Naive thymus-derived CD4-positive, alpha-beta T cell (primary cell): ENCODE results near the gene BAZ1B. TPM values are rescaled to one million over a fixed set of nuclear protein-coding genes. Genes with fewer than 3 reads are reported as not detected.
"Not testable (repeated sequence)": the region's sequence is repeated elsewhere in the genome, so short reads cannot be mapped to it uniquely, and the experiment has no call there.

Source experiments
- ATAC-seq: fragments of 150-1000 bp; cut with Tn5 transposase; 2 replicates; pipeline ENCODE4 v1.10.0; 2021; ENCODE audit warnings: mild to moderate bottlenecking, moderate library complexity
- CTCF ChIA-PET: fragments of 350-600 bp; sonication (Branson Sonifier 250); formaldehyde crosslinking; loops from one replicate; lab custom pipeline; 2021; ENCODE audit warnings: antibody characterized with exemption; lab: Charles Lee
- POLR2A ChIA-PET: fragments of 350-600 bp; sonication (Branson Sonifier 250); formaldehyde crosslinking; loops from one replicate; lab custom pipeline; 2021; ENCODE audit warnings: antibody characterized with exemption, inconsistent platforms; lab: Charles Lee
- DNase-seq, 9 donors: peaks; one replicate each; pipeline versions ENCODE4 v3.0.0 to v3.0.0-alpha.2; 2020 to 2022; ENCODE audit warnings: mixed read lengths in 1 of 9
- H3K27ac ChIP-seq: one replicate; pipeline ENCODE4 v1.7.0; 2013; ENCODE audit warnings: mild to moderate bottlenecking, low read depth, low read length, moderate library complexity
- H3K27me3 ChIP-seq, 2 donors: one replicate each; pipeline ENCODE4 v1.7.0; 2013; ENCODE audit warnings: low read length in 2 of 2, mild to moderate bottlenecking in 2 of 2, moderate library complexity in 2 of 2; ENCODE audit not compliant: control insufficient read depth in 2 of 2, insufficient read depth in 2 of 2
- H3K36me3 ChIP-seq, 3 experiments: 1 replicate in 2 of 3; 2 replicates in 1 of 3; pipeline ENCODE4 v1.7.0; 2013; ENCODE audit warnings: low read length in 3 of 3, mild to moderate bottlenecking in 3 of 3, moderate library complexity in 1 of 3; ENCODE audit not compliant: insufficient read depth in 3 of 3, control insufficient read depth in 2 of 3
- H3K4me1 ChIP-seq, 2 donors: one replicate each; pipeline ENCODE4 v1.7.0; 2013; ENCODE audit warnings: low read length in 2 of 2, mild to moderate bottlenecking in 2 of 2, moderate library complexity in 1 of 2; ENCODE audit not compliant: control insufficient read depth in 2 of 2, insufficient read depth in 2 of 2
- H3K4me3 ChIP-seq: 2 replicates; pipeline ENCODE4 v1.7.0; 2013; ENCODE audit warnings: mild to moderate bottlenecking, low read length
- H3K9me3 ChIP-seq, 3 experiments: 1 replicate in 2 of 3; 2 replicates in 1 of 3; pipeline ENCODE4 v1.7.0; 2013; ENCODE audit warnings: low read length in 3 of 3; ENCODE audit not compliant: control insufficient read depth in 2 of 3
- H3K27ac Mint-ChIP-seq, 9 donors: one replicate each; pipeline ENCODE4 v1.8.0; 2020 to 2022; ENCODE audit warnings: mixed read lengths in 9 of 9, mild to moderate bottlenecking in 8 of 9, moderate library complexity in 5 of 9, inconsistent platforms in 2 of 9
- H3K27me3 Mint-ChIP-seq, 5 donors: one replicate each; pipeline ENCODE4 v1.8.0; 2021 to 2022; ENCODE audit warnings: mixed read lengths in 5 of 5, mild to moderate bottlenecking in 1 of 5
- H3K36me3 Mint-ChIP-seq, 5 donors: one replicate each; pipeline ENCODE4 v1.8.0; 2020 to 2022; ENCODE audit warnings: mixed read lengths in 5 of 5, mild to moderate bottlenecking in 3 of 5, inconsistent platforms in 1 of 5
- H3K4me1 Mint-ChIP-seq, 7 donors: one replicate each; pipeline ENCODE4 v1.8.0; 2020 to 2022; ENCODE audit warnings: mixed read lengths in 7 of 7, mild to moderate bottlenecking in 3 of 7, inconsistent platforms in 1 of 7
- H3K4me3 Mint-ChIP-seq, 10 donors: one replicate each; pipeline ENCODE4 v1.8.0; 2020 to 2022; ENCODE audit warnings: mild to moderate bottlenecking in 10 of 10, mixed read lengths in 10 of 10, moderate library complexity in 6 of 10, inconsistent platforms in 2 of 10
- H3K9me3 Mint-ChIP-seq, 11 donors: one replicate each; pipeline ENCODE4 v1.8.0; 2020 to 2022; ENCODE audit warnings: mixed read lengths in 11 of 11, mild to moderate bottlenecking in 4 of 11, inconsistent platforms in 1 of 11, moderate library complexity in 1 of 11
- intact Hi-C, 2 donors: fragments of 100-400 bp; cut with micrococcal nuclease; formaldehyde crosslinking; loops; one replicate each; pipeline ENCODE4 v1.15.1; 2023
- polyA plus RNA-seq, 2 donors: library from polyadenylated mRNA; unstranded; fragments of 300-500 nt; fragmentation: Illumina TruSeq; gene quantifications; one replicate each; pipeline ENCODE4 v1.2.3, GENCODE V29; 2021
- total RNA-seq, 6 experiments: library from RNA in 5 of 6; stranded (reverse) in 5 of 6; gene quantifications; 1 replicate in 5 of 6; 2 replicates in 1 of 6; pipeline ENCODE4 v1.2.3 and lab custom pipeline; 2021 to 2026

The BAZ1B gene
- total and polyA plus RNA-seq, 7 experiments from 2014 or later = 14.7 to 90.3 (median 47.1) TPM

DNA sequence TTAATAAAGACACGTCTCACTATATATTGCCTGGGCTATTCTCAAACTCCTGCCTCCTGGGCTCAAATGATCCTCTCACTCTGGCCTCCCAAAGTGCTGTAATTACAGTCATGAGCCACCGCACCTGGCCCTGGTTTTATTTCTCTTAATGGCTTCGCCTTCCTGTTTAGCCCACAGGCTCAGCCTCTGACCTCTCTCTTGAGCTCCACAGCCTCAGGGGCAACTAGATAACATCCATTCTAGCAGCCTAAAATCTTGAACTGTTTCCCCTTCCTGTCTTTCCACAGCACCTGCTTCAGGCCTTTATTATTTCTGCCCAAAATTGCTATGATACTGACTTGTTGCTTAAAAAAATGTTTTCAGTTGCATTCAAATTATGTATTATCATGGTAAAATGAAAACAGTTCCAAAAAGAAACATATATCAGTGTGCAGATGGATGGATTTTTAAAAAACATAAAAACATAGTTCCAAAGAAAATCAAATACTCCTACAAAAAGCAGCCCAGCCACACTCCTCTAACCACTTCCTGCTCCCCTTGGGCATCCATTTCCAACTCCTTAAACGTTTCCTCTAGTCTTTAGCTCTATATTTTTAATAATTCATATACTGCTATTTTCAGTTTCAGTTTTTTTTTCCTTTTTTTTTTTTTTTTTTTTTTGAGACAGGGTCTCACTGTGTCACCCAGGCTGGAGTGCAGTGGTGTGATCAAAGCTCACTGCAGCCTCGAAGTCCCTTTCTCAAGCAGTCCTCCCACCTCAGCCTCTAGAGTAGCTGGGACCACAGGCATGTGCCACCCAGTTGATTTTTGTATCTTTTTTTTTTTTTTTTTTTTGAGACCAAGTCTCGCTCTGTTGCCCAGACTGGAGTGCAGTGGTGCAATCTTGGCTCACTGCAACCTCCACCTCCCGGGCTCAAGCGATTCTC is 5.1 kb upstream of the BAZ1B start:
- intact Hi-C loops = loop anchor here in 1 of 2 donors (1.0 kb wide), 1 partner anchor 51 kb away; the partner anchor contains the start of gene TBL2

DNA sequence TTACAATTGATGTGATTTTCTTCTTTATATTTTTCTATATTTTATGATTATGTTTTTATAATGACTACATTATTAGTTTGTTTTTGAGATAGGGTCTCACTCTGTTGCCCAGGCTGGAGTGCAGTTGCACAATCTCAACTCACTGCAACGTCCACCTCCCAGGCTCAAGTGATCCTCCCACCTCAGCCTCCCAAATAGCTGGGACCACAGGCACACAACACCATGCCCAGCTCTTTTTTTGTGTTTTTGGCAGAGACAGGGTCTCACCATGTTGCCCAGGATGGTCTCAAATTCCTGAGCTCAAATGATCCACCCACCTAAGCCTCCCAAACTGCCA is 4.0 kb upstream of the BAZ1B start:
- DNase-seq, H3K27me3 Mint-ChIP-seq, H3K4me3 ChIP-seq, H3K27me3 ChIP-seq, H3K9me3 ChIP-seq, H3K9me3 Mint-ChIP-seq, H3K36me3 Mint-ChIP-seq, H3K36me3 ChIP-seq, ATAC-seq, intact Hi-C loops: not testable (repeated sequence)
- H3K4me1 ChIP-seq = peaks cover 12 to 32% of the 10 kb centered on the region in 2 donors
- H3K27ac ChIP-seq = peak overlapping the region; percentile 58
- Mint-ChIP-seq H3K4me3 (peak overlapping the region in 3 of 10 donors; percentile 5 to 76 (median 65)), H3K4me1 (peaks cover 32 to 53% (median 43%) of the 10 kb centered on the region in 7 donors), H3K27ac (peak overlapping the region in 3 of 9 donors; percentile 81 to 89 (median 85))
- ChIA-PET POLR2A (interaction anchor here (0.9 to 1.2 kb wide), 3 partner anchors 24 to 52 kb away, joined by 4 to 8 read pairs (median 4); partner anchors contain the start of genes BCL7B and TBL2), CTCF (interaction anchor here (0.6 kb wide), 1 partner anchor 257 kb away, joined by 5 read pairs; no protein-coding TSS in a partner anchor)

More for the DNA sequence above, 5.1 kb upstream of the BAZ1B start:
- peaks cover 0 to 2% (median 0%) of the 10 kb centered on the region in 11 donors for H3K9me3 Mint-ChIP-seq
- Histone ChIP-seq H3K27ac (peak overlapping the region; percentile 53), H3K9me3 (no peaks in the 10 kb centered on the region), H3K27me3 (no peaks in the 10 kb centered on the region), H3K4me3 (no peak overlapping the region), H3K4me1 (peaks cover 12 to 32% of the 10 kb centered on the region in 2 donors), H3K36me3 (no peaks in the 10 kb centered on the region)
- H3K27me3 Mint-ChIP-seq = no peaks in the 10 kb centered on the region
- POLR2A ChIA-PET = interaction anchor here (1.0 kb wide), 1 partner anchor 30 kb away, joined by 3 read pairs; no protein-coding TSS in a partner anchor
- peak overlapping the region; percentile 35 to 79 (median 58) for H3K4me3 Mint-ChIP-seq
- peaks cover 31 to 51% (median 41%) of the 10 kb centered on the region in 7 donors for H3K4me1 Mint-ChIP-seq
- CTCF ChIA-PET = interaction anchor here (0.7 kb wide), 2 partner anchors 11 to 51 kb away, joined by 4 read pairs; partner anchors contain the start of gene TBL2
- H3K27ac Mint-ChIP-seq = peak overlapping the region; percentile 68 to 92 (median 86)
- peak in 2 of 9 donors; percentile 17 to 24 for DNase-seq
- peaks cover 0 to 7% (median 1%) of the 10 kb centered on the region in 5 donors for H3K36me3 Mint-ChIP-seq
- ATAC-seq = no peak

DNA sequence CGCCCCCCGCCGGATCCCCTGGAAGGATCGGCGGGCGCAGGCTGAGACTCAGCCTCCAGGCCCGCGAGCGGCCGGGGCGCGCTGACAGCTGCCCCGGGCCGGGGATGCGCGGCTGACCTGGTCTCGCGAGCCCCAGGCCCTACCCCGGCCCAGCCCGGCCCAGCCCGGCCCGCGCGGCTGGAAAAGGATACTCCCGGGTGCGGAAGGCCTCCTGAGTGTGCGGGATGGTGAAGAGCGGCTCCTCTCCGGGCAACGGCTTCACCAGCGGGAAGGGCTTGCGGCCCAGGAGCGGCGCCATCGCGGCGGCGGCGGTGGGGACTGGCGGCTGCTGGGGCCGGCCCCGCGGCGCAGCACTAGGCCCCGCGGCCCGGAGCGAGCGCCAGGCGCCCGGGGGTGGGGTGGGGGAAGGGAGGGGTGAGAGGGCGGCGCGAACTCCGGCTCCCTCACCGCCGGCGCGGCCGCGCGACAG is 423 bp downstream of the BAZ1B start:
- CTCF ChIA-PET = no interaction called here
- Histone ChIP-seq H3K9me3 (no peaks in the 10 kb centered on the region), H3K4me1 (peaks cover 32 to 47% of the 10 kb centered on the region in 2 donors), H3K27me3 (no peaks in the 10 kb centered on the region), H3K36me3 (peaks cover 0 to 13% (median 0%) of the 10 kb centered on the region in 3 experiments), H3K4me3 (peak overlapping the region; percentile 75), H3K27ac (peak overlapping the region; percentile 85)
- peak overlapping the region in 9 of 10 donors; percentile 90 to 99 (median 93) for H3K4me3 Mint-ChIP-seq
- POLR2A ChIA-PET = interaction anchor here (0.5 to 4.2 kb wide), 12 partner anchors 16 to 692 kb away, joined by 3 to 46 read pairs (median 5); partner anchors contain the start of genes ABHD11, BCL7B and TBL2
- peak in 2 of 9 donors; percentile 12 to 24 for DNase-seq
- peak; percentile 46 for ATAC-seq
- H3K36me3 Mint-ChIP-seq = peaks cover 4 to 23% (median 11%) of the 10 kb centered on the region in 5 donors
- intact Hi-C loops = loop anchor here (1.0 to 5.0 kb wide), 10 partner anchors 8 to 693 kb away; partner anchors contain the start of genes ABHD11 (in 2 of the 2), BCL7B (in 2 of the 2), BUD23 (in 2 of the 2) and DNAJC30 (in 2 of the 2)
- no peaks in the 10 kb centered on the region for H3K27me3 Mint-ChIP-seq
- peaks cover 54 to 78% (median 68%) of the 10 kb centered on the region in 7 donors for H3K4me1 Mint-ChIP-seq
- peaks cover 0 to 2% (median 0%) of the 10 kb centered on the region in 11 donors for H3K9me3 Mint-ChIP-seq
- H3K27ac Mint-ChIP-seq = peak overlapping the region in 4 of 9 donors; percentile 95 to 100 (median 97)

DNA sequence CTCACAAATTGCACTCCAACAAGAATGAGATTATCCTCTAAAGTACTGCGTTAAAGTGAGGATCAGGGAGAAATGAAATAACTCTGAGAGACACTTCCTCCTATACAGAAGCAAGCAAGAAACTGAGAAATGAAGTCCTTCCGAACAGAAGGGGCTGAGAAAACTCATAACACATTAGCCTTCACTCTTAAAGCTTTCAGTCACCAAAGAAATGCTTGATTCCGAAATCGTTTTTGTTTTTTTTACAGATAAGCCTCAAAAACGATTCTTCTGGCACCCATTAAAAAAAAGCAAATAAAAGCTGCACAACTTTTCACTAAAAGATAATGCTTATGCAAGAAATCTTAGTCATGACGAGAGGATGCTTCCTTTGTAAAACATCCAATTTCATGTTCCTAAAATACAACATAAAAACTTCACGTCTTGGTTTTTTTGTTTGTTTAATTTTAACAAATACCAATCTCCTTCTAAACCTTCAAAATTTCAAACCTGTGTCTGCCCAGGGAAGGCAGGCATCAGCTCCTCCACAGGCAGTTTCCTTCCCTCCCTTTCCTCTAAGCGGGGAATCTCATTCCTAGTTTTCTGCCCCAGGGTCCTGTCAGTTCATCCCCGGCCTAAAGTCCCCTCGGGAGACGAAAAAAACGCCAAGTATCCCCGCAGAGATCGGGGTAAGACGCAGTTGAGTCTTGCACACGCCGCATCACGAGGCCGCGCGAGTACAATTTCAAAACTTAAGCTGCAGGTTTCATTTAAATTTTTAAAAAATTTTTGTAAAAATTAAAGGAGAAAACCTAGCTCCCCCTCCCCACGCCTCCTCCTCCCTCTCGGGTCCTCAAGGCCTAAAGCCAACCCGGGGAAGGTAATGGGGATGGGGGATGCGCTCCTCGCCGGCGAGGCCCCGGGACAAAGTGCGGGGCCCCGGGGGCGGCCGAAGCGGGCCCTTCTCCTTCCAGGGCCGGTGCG is 1.1 kb downstream of the BAZ1B start:
- Mint-ChIP-seq H3K4me3 (peak overlapping the region; percentile 87 to 98 (median 95)), H3K27me3 (no peaks in the 10 kb centered on the region), H3K36me3 (peaks cover 4 to 23% (median 11%) of the 10 kb centered on the region in 5 donors), H3K4me1 (peaks cover 52 to 74% (median 67%) of the 10 kb centered on the region in 7 donors), H3K27ac (peak overlapping the region; percentile 78 to 97 (median 93)), H3K9me3 (peaks cover 0 to 2% (median 0%) of the 10 kb centered on the region in 11 donors)
- intact Hi-C loops = loop anchor here in 1 of 2 donors (5.0 kb wide), 1 partner anchor 321 kb away; the partner anchor contains the start of gene METTL27
- DNase-seq (peak in 2 of 9 donors; percentile 6 to 24), ATAC-seq (no peak)
- no peaks in the 10 kb centered on the region for H3K9me3 ChIP-seq
- H3K27ac ChIP-seq = peak overlapping the region; percentile 85
- ChIA-PET POLR2A (interaction anchor here (0.6 to 4.2 kb wide), 9 partner anchors 36 to 691 kb away, joined by 3 to 46 read pairs (median 8); partner anchors contain the start of genes ABHD11, BCL7B and TBL2), CTCF (interaction anchor here (0.6 kb wide), 2 partner anchors 16 to 866 kb away, joined by 3 to 4 read pairs; no protein-coding TSS in a partner anchor)
- no peaks in the 10 kb centered on the region for H3K27me3 ChIP-seq
- H3K4me3 ChIP-seq = peak overlapping the region; percentile 75
- H3K4me1 ChIP-seq = peaks cover 32 to 47% of the 10 kb centered on the region in 2 donors
- H3K36me3 ChIP-seq = peaks cover 0 to 20% (median 0%) of the 10 kb centered on the region in 3 experiments

DNA sequence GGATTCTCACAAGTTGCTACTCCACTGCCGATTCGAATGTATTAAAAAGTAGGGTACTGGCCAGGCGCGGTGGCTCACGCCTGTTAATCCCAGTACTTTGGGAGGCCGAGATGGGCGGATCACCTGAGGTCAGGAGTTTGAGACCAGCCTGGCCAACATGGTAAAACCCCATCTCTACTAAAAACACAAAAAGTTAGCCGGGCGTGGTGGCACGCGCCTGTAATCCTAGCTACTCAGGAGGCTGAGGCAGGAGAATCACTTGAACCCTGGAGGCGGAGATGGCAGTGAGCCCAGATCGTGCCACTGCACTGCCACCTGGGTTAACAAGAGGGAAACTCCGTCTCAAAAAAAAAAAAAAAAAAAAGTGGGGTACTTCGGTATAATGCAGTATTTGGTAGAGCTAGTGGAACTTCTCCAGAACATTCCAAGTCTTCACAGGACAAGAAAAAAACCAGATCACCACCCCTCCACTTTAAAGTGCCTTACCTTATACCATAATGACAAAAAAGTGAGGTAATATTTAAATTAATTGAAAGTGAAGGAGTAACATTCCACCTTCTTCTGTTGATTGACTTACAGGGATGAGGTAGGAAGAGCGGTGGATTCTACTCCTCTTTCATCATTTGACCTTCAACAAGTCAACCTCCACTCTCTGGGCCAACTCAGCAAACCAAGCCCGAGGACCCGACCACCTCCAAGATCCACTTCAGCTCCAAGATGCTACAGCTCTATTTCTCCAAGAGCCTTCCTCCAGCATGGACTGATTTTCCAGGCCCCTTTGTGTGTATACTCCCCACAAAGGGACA is 2.0 kb downstream of the BAZ1B start:
- Mint-ChIP-seq H3K27me3 (no peaks in the 10 kb centered on the region), H3K36me3 (peaks cover 5 to 24% (median 13%) of the 10 kb centered on the region in 5 donors), H3K4me3 (peak overlapping the region; percentile 87 to 98 (median 95)), H3K27ac (peak overlapping the region; percentile 78 to 97 (median 93)), H3K4me1 (peaks cover 44 to 67% (median 60%) of the 10 kb centered on the region in 7 donors), H3K9me3 (peaks cover 0 to 2% (median 0%) of the 10 kb centered on the region in 11 donors)
- H3K9me3 ChIP-seq = no peaks in the 10 kb centered on the region
- peaks cover 27 to 39% of the 10 kb centered on the region in 2 donors for H3K4me1 ChIP-seq
- H3K27ac ChIP-seq = peak overlapping the region; percentile 85
- ATAC-seq (no peak), DNase-seq (peak in 2 of 9 donors; percentile 17 to 36)
- H3K36me3 ChIP-seq = peaks cover 0 to 29% (median 6%) of the 10 kb centered on the region in 3 experiments
- ChIA-PET CTCF (interaction anchor here (0.6 kb wide), 2 partner anchors 15 to 867 kb away, joined by 3 to 4 read pairs; no protein-coding TSS in a partner anchor), POLR2A (interaction anchor here (1.2 to 4.2 kb wide), 4 partner anchors 27 to 57 kb away, joined by 3 to 46 read pairs (median 20); partner anchors contain the start of genes BCL7B and TBL2)
- H3K27me3 ChIP-seq = no peaks in the 10 kb centered on the region
- intact Hi-C loops = loop anchor here in 1 of 2 donors (5.0 kb wide), 1 partner anchor 322 kb away; the partner anchor contains the start of gene METTL27
- peak overlapping the region; percentile 75 for H3K4me3 ChIP-seq
